AG10803 (cell line): ENCODE measurements around the gene TGM2.

Source experiments
- DNase-seq: peaks from one replicate; pipeline ENCODE4 v3.0.0; 2010; ENCODE audit warnings: low read depth
- H3K4me3 ChIP-seq: 2 replicates; pipeline ENCODE4 v1.5.1; 2011; ENCODE audit warnings: mild to moderate bottlenecking, low read length, control low read depth
- TF ChIP-seq, protein P1 (sequence below): conservative IDR thresholded peaks from 2 replicates; pipeline ENCODE4 v1.5.1; 2011; ENCODE audit warnings: mild to moderate bottlenecking, low read length, control low read depth, inconsistent platforms

Gene TGM2

DNA sequence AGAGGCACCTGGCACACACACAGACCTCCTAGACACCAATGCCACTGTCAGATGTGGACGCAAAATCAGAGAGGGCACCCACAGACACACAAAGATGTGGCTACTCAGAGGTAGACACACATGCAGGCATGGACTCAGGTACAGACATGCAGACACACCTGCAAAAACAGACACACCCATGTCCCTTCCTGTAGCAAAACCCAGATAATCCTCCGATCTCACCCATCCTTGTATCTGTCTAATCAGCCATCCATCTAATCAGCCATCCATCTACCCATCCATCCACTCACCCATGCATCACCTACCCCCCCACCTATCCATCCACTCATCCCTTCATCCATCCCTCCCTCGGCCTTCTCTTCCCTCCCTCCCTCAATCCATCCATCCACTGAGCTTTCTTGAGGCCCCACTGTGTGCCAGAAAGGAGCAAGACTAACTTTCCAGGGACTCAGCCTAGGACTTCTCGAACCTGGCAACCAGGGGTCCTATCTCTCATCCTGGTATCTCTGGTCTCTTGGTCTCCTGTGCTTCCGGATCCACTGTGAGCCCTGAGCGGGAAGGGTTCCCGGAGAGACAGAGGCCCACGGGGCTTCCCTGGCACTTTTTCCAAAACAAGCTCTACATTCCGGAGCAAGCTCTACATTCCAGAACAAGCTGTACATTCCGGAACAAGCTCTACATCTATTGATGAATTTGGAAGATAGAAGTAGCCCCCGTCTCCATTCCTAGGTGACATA lies 1.1 kb upstream of the TGM2 start:
- TF ChIP-seq, protein P1, sequence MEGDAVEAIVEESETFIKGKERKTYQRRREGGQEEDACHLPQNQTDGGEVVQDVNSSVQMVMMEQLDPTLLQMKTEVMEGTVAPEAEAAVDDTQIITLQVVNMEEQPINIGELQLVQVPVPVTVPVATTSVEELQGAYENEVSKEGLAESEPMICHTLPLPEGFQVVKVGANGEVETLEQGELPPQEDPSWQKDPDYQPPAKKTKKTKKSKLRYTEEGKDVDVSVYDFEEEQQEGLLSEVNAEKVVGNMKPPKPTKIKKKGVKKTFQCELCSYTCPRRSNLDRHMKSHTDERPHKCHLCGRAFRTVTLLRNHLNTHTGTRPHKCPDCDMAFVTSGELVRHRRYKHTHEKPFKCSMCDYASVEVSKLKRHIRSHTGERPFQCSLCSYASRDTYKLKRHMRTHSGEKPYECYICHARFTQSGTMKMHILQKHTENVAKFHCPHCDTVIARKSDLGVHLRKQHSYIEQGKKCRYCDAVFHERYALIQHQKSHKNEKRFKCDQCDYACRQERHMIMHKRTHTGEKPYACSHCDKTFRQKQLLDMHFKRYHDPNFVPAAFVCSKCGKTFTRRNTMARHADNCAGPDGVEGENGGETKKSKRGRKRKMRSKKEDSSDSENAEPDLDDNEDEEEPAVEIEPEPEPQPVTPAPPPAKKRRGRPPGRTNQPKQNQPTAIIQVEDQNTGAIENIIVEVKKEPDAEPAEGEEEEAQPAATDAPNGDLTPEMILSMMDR, result no peak
- DNase-seq, result peak; percentile 56
- no peak overlapping the region for H3K4me3 ChIP-seq

DNA sequence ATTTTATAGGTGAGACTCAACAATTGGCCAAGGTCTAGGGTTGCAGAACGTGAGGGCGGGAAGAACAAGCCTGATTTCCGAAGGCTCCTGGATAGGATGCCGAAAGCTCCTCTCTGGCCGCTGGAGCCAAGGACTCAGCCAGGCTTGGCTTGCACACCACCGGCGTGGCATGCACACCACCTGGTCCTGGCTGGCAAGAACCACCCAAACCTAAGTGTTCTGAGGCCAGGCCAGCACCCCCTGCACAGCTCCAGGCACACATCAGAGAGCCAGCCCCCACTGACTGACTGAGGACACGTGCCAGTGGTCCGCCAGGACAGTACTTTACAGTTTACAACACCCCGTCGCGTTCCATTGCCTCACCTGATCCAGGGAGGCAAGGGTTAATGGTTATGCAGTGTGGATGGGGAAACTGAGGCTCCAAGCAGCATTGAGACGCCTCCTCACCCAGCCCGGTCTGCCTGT lies 414 bp downstream of the TGM2 start:
- DNase-seq, result no peak
- H3K4me3 ChIP-seq, result peak overlapping the region; percentile 52
- TF ChIP-seq, protein P1, result no peak

DNA sequence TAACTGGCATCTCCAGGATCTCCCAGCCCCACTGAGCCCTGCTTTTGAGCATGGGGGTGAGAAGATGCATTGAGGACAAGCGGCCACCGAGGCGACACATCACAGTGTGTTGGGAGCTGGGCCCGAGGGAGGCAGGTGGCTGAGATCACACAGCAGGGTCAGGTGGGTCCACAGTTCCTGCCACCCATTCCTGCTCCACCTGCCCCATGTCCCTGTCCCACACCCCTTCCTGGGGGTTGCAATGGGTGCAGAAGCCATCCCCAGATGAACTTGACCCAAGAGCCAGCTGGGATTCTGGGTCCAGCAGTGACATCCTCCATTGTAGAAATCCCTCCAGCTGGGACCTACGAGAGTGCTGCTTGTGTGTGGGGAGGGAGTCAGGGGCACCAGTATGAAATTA lies 1.0 kb downstream of the TGM2 start:
- TF ChIP-seq, protein P1, result no peak
- no peak overlapping the region for H3K4me3 ChIP-seq
- no peak for DNase-seq

GRCh38 chr20:38162878-38163875 lies 1.9 kb downstream of the TGM2 start:
- TF ChIP-seq, protein P1, result no peak
- DNase-seq, result no peak
- no peak overlapping the region for H3K4me3 ChIP-seq

GRCh38 chr20:38162149-38162548 lies 2.9 kb downstream of the TGM2 start:
- DNase-seq, result no peak
- TF ChIP-seq, protein P1, result no peak
- no peak overlapping the region for H3K4me3 ChIP-seq

GRCh38 chr20:38161412-38161774 lies 3.7 kb downstream of the TGM2 start:
- no peak for DNase-seq
- TF ChIP-seq, protein P1, result no peak
- no peak overlapping the region for H3K4me3 ChIP-seq
